Panc1 (cell line): ENCODE measurements around the gene PSMB9. TPM values are rescaled to one million over a fixed set of nuclear protein-coding genes. Genes with fewer than 3 reads are reported as not detected.

ENCODE experiments used
- ATAC-seq: fragments of 200-7000 bp; cut with Tn5 transposase; 2 replicates; pipeline ENCODE4 v1.9.1; 2020; ENCODE audit warnings: mild to moderate bottlenecking, moderate library complexity
- BruUV-seq: library from RNA; stranded (reverse); fragments of 400-500 nt; replicated peaks from 2 replicates; lab custom pipeline; 2021; lab: Mats Ljungman, UMichigan
- CTCF ChIA-PET: fragments of 300-600 bp; sonication (Branson Sonifier 250); formaldehyde crosslinking; loops from one replicate; lab custom pipeline; 2022; ENCODE audit warnings: antibody characterized with exemption; lab: Charles Lee
- POLR2A ChIA-PET: fragments of 300-600 bp; sonication (Branson Sonifier 250); formaldehyde crosslinking; loops from one replicate; lab custom pipeline; 2022; ENCODE audit warnings: antibody characterized with exemption; lab: Charles Lee
- DNase-seq: peaks from one replicate; pipeline ENCODE4 v3.0.0-alpha.2; 2010; ENCODE audit warnings: low read depth, low spot score
- H3K27ac ChIP-seq: 2 replicates; pipeline ENCODE4 v1.5.1; 2011; ENCODE audit warnings: mild to moderate bottlenecking, low read length, inconsistent platforms
- H3K27me3 ChIP-seq: fragments of 200-500 bp; sonication (Bioruptor generic); 2 replicates; pipeline ENCODE4 v1.6.0; 2014; ENCODE audit warnings: low read length, inconsistent platforms; ENCODE audit not compliant: control insufficient read depth, insufficient read depth
- H3K36me3 ChIP-seq: fragments of 200-500 bp; sonication (Bioruptor generic); 2 replicates; pipeline ENCODE4 v1.5.1; 2014; ENCODE audit warnings: inconsistent platforms, mild to moderate bottlenecking, low read length, moderate library complexity; ENCODE audit not compliant: control insufficient read depth, insufficient read depth
- H3K4me1 ChIP-seq: 2 replicates; pipeline ENCODE4 v1.5.1; 2011; ENCODE audit warnings: inconsistent platforms, mild to moderate bottlenecking, low read length, moderate library complexity; ENCODE audit not compliant: control insufficient read depth, insufficient read depth
- H3K4me3 ChIP-seq, 2 experiments: 2 replicates each; pipeline ENCODE4 v1.5.1; 2011 to 2012; ENCODE audit warnings: low read depth in 2 of 2, low read length in 2 of 2, mild to moderate bottlenecking in 2 of 2, inconsistent platforms in 1 of 2, moderate library complexity in 1 of 2
- H3K9me3 ChIP-seq: fragments of 200-500 bp; sonication (Bioruptor generic); 2 replicates; pipeline ENCODE4 v1.5.1; 2014; ENCODE audit warnings: low read depth, mild to moderate bottlenecking, inconsistent platforms, low read length, moderate library complexity; ENCODE audit not compliant: control insufficient read depth, insufficient read depth
- POLR2AphosphoS5 ChIP-seq: IDR thresholded peaks from 2 replicates; pipeline ENCODE4 v1.6.1; 2012; ENCODE audit warnings: mild to moderate bottlenecking, low read depth, low read length, moderate library complexity
- SIN3A ChIP-seq: IDR thresholded peaks from 2 replicates; pipeline ENCODE4 v1.6.1; 2012; ENCODE audit warnings: low read depth, mild to moderate bottlenecking, low read length, moderate library complexity, borderline replicate concordance; ENCODE audit not compliant: insufficient read depth
- TCF7L2 ChIP-seq: IDR thresholded peaks from 2 replicates; pipeline ENCODE4 v1.6.1; 2011; ENCODE audit warnings: mild to moderate bottlenecking, low read depth, low read length, inconsistent platforms
- in situ Hi-C: cut with HindIII; loops from 2 replicates; pipeline ENCODE4 v1.10.0; 2016; ENCODE audit warnings: low sequenced_read_pairs, low pct_unique_long_range_greater_than_20kb
- intact Hi-C: fragments of 100-400 bp; cut with micrococcal nuclease; formaldehyde crosslinking; loops from one replicate; pipeline ENCODE4 v1.10.0; 2022; ENCODE audit not compliant: unreplicated experiment
- total RNA-seq: library from RNA; stranded (reverse); gene quantifications from one replicate; pipeline ENCODE4 v1.2.1, GENCODE V29; 2021; ENCODE audit not compliant: unreplicated experiment
- TF ChIP-seq, protein P1 (sequence below), 2 experiments: IDR thresholded peaks; 2 replicates each; pipeline ENCODE4 v1.6.1; 2011 to 2012; ENCODE audit warnings: low read depth in 2 of 2, control low read depth in 1 of 2, low read length in 1 of 2, mild to moderate bottlenecking in 1 of 2, moderate library complexity in 1 of 2; ENCODE audit not compliant: insufficient read depth in 1 of 2
- TF ChIP-seq, protein P2 (sequence below): fragments of 450-650 bp; IDR thresholded peaks from 2 replicates; pipeline ENCODE4 v1.5.1; 2017; ENCODE audit warnings: mild to moderate bottlenecking

Gene PSMB9
- total RNA-seq, 1 experiment from 2014 or later = 41.5 TPM

- ATAC-seq (no peak), DNase-seq (no peak)
- ChIA-PET POLR2A (no interaction called here), CTCF (no interaction called here)
- in situ Hi-C loops = no loop called here
- Histone ChIP-seq H3K27ac (no peak overlapping the region), H3K27me3 (no peaks in the 10 kb centered on the region), H3K36me3 (peaks cover 4% of the 10 kb centered on the region; the same call in 1 of the 2 replicates), H3K4me3 (no peak overlapping the region), H3K4me1 (no peaks in the 10 kb centered on the region), H3K9me3 (no peaks in the 10 kb centered on the region)
- BruUV-seq = no TSS peak
- intact Hi-C loops = no loop called here
- TF ChIP-seq, protein P1, sequence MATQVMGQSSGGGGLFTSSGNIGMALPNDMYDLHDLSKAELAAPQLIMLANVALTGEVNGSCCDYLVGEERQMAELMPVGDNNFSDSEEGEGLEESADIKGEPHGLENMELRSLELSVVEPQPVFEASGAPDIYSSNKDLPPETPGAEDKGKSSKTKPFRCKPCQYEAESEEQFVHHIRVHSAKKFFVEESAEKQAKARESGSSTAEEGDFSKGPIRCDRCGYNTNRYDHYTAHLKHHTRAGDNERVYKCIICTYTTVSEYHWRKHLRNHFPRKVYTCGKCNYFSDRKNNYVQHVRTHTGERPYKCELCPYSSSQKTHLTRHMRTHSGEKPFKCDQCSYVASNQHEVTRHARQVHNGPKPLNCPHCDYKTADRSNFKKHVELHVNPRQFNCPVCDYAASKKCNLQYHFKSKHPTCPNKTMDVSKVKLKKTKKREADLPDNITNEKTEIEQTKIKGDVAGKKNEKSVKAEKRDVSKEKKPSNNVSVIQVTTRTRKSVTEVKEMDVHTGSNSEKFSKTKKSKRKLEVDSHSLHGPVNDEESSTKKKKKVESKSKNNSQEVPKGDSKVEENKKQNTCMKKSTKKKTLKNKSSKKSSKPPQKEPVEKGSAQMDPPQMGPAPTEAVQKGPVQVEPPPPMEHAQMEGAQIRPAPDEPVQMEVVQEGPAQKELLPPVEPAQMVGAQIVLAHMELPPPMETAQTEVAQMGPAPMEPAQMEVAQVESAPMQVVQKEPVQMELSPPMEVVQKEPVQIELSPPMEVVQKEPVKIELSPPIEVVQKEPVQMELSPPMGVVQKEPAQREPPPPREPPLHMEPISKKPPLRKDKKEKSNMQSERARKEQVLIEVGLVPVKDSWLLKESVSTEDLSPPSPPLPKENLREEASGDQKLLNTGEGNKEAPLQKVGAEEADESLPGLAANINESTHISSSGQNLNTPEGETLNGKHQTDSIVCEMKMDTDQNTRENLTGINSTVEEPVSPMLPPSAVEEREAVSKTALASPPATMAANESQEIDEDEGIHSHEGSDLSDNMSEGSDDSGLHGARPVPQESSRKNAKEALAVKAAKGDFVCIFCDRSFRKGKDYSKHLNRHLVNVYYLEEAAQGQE (IDR thresholded peaks at IDR 0.05; ENCODE audit: insufficient read depth in 1 of 2, low read depth in 2 of 2, low read length in 1 of 2) = no peak
- TF ChIP-seq, protein P2, sequence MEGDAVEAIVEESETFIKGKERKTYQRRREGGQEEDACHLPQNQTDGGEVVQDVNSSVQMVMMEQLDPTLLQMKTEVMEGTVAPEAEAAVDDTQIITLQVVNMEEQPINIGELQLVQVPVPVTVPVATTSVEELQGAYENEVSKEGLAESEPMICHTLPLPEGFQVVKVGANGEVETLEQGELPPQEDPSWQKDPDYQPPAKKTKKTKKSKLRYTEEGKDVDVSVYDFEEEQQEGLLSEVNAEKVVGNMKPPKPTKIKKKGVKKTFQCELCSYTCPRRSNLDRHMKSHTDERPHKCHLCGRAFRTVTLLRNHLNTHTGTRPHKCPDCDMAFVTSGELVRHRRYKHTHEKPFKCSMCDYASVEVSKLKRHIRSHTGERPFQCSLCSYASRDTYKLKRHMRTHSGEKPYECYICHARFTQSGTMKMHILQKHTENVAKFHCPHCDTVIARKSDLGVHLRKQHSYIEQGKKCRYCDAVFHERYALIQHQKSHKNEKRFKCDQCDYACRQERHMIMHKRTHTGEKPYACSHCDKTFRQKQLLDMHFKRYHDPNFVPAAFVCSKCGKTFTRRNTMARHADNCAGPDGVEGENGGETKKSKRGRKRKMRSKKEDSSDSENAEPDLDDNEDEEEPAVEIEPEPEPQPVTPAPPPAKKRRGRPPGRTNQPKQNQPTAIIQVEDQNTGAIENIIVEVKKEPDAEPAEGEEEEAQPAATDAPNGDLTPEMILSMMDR = no peak
- TF ChIP-seq TCF7L2 (no peak), SIN3A (no peak), POLR2AphosphoS5 (no peak)
Measured at GRCh38 chr6:32830936-32831335, 23.1 kb upstream of the PSMB9 start.

DNA sequence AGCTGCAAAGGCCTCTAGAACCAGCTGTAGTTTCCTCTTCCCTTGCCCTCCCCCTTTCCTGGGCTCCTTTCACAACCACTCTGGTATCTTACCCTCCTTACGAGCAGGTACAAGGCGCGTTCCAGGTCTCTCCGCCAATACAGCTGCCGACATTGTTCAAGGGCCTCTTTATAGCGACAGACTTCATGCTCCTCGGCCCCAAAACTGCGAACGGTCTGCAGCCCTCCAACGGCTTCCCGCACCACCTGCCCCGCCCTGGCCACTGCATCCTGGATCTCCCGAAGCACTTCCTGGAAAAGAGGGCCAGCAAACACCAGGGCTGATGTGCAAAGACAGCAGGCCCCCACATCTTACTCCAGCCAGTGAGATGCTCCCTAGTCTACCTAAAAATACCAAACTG lies 21.5 kb upstream of the PSMB9 start:
- no peaks in the 10 kb centered on the region for H3K9me3 ChIP-seq
- H3K36me3 ChIP-seq = peaks cover 4% of the 10 kb centered on the region; the same call in 1 of the 2 replicates
- no TSS peak for BruUV-seq
- no peak for ATAC-seq
- no peak overlapping the region for H3K27ac ChIP-seq
- CTCF ChIA-PET = no interaction called here
- no peaks in the 10 kb centered on the region for H3K27me3 ChIP-seq
- H3K4me3 ChIP-seq = no peak overlapping the region
- in situ Hi-C loops = no loop called here
- no peak for DNase-seq
- intact Hi-C loops = no loop called here
- H3K4me1 ChIP-seq = peaks cover 7% of the 10 kb centered on the region; the same call in 1 of the 2 replicates
- POLR2A ChIA-PET = no interaction called here
- no peak for TF ChIP-seq SIN3A
- TF ChIP-seq POLR2AphosphoS5 = no peak

GRCh38 chr6:32833664-32834063 lies 20.3 kb upstream of the PSMB9 start:
- DNase-seq (no peak), ATAC-seq (no peak)
- no peaks in the 10 kb centered on the region for H3K9me3 ChIP-seq
- POLR2A ChIA-PET = no interaction called here
- H3K4me1 ChIP-seq = peaks cover 7% of the 10 kb centered on the region; the same call in 1 of the 2 replicates
- intact Hi-C loops = no loop called here
- CTCF ChIA-PET = no interaction called here
- in situ Hi-C loops = no loop called here
- no peak overlapping the region for H3K4me3 ChIP-seq
- TF ChIP-seq, protein P1 (IDR thresholded peaks at IDR 0.05; ENCODE audit: insufficient read depth in 1 of 2, low read depth in 2 of 2, low read length in 1 of 2) = no peak
- no peak for TF ChIP-seq POLR2AphosphoS5
- TF ChIP-seq, protein P2 = no peak
- no peak for TF ChIP-seq SIN3A
- TF ChIP-seq TCF7L2 = no peak
- BruUV-seq = no TSS peak
- H3K27me3 ChIP-seq = no peaks in the 10 kb centered on the region
- H3K36me3 ChIP-seq = peaks cover 4% of the 10 kb centered on the region; the same call in 1 of the 2 replicates
- H3K27ac ChIP-seq = no peak overlapping the region
